Spinal cord (tissue), 10 donors: ENCODE data around the gene HKDC1. TPM values are rescaled to one million over a fixed set of nuclear protein-coding genes. Genes with fewer than 3 reads are reported as not detected.
"Not testable (repeated sequence)": the region's sequence is repeated elsewhere in the genome, so short reads cannot be mapped to it uniquely, and the experiment has no call there.

Experiments used
- DNase-seq, 6 donors: peaks; one replicate each; pipeline versions ENCODE4 v3.0.0 to v3.0.0-alpha.2; 2013 to 2015; ENCODE audit warnings: low spot score in 6 of 6, low read depth in 4 of 6
- H3K27ac ChIP-seq: one replicate; pipeline ENCODE4 v1.5.1; 2013; ENCODE audit warnings: low read depth, low read length, control low read depth
- H3K27me3 ChIP-seq: one replicate; pipeline ENCODE4 v1.6.1; 2013; ENCODE audit warnings: low read length; ENCODE audit not compliant: control insufficient read depth, insufficient read depth
- H3K36me3 ChIP-seq: one replicate; pipeline ENCODE4 v1.6.1; 2013; ENCODE audit warnings: low read length; ENCODE audit not compliant: control insufficient read depth, insufficient read depth
- H3K4me1 ChIP-seq: one replicate; pipeline ENCODE4 v1.6.1; 2013; ENCODE audit warnings: low read length; ENCODE audit not compliant: control insufficient read depth, insufficient read depth
- H3K4me3 ChIP-seq: one replicate; pipeline ENCODE4 v1.5.1; 2013; ENCODE audit warnings: low read depth, low read length, control low read depth
- H3K9me3 ChIP-seq: one replicate; pipeline ENCODE4 v1.6.1; 2013; ENCODE audit warnings: low read length; ENCODE audit not compliant: control insufficient read depth, insufficient read depth
- WGBS: methylation state at CpG from one replicate; pipeline ENCODE4 v1.1.5; 2013; ENCODE audit warnings: missing lambda C conversion rate; ENCODE audit not compliant: insufficient coverage; 5-methylcytosine and 5-hydroxymethylcytosine counted together
- long read RNA-seq, 4 donors: transcript quantifications; one replicate each; lab custom pipeline, GENCODE V29; 2026
- polyA plus RNA-seq, 2 donors: library from polyadenylated mRNA; unstranded; fragments of 120-200 nt; gene quantifications; one replicate each; pipeline ENCODE4 v1.2.1, GENCODE V29; 2013; ENCODE audit not compliant: insufficient read length in 2 of 2
- total RNA-seq, 2 donors: library from RNA; depleted of rRNA in 1 of 2; stranded (reverse); fragments of 120-200 nt in 1 of 2; fragments of >200 nt in 1 of 2; gene quantifications; one replicate each; pipeline versions ENCODE4 v1.2.3 to v1.2.4, GENCODE V29; 2013 to 2014
- donor health status: healthy.

The HKDC1 gene
- 1 to 10 TPM in 1 of 2 donors, under 1 TPM in 1; 0.89 to 1.5 TPM for total RNA-seq
- polyA plus RNA-seq = 1 to 10 TPM; 1.9 to 2.2 TPM
- long read RNA-seq, donor 1 = 0 reads
- long read RNA-seq, donor 2 = 0 reads
- long read RNA-seq, donor 3 = 0 reads
- long read RNA-seq, donor 4 = 0 reads

- Histone ChIP-seq H3K4me3 (no peak within 1 kb of the TSS), H3K4me1 (peaks cover 5% of the 10 kb centered on the region), H3K9me3 (no peaks in the 10 kb centered on the region), H3K27me3 (no peaks in the 10 kb centered on the region), H3K27ac (no peak within 1 kb of the TSS), H3K36me3 (no peaks in the 10 kb centered on the region)
- 55% methylated on average over 7 of the region's 8 CpGs for WGBS
- peak in 4 of 6 donors; percentile 21 to 77 (median 38) for DNase-seq
Observed at GRCh38 chr10:69220041-69220451, at the start of gene HKDC1. Gene HKDC1, plus strand, starts transcription at chr10:69220332. Its CDS starts 104 bp downstream, at chr10:69220436.

- no CpG with 5 or more reads among the region's 3 CpGs for WGBS
- H3K4me1 ChIP-seq = no peaks in the 10 kb centered on the region
- no peak overlapping the region for H3K27ac ChIP-seq
- H3K4me3 ChIP-seq = no peak overlapping the region
- no peaks in the 10 kb centered on the region for H3K9me3 ChIP-seq
- no peak for DNase-seq
- peaks cover 17% of the 10 kb centered on the region for H3K36me3 ChIP-seq
- H3K27me3 ChIP-seq = no peaks in the 10 kb centered on the region
Observed at GRCh38 chr10:69172241-69172982, 47.7 kb upstream of the HKDC1 start.

GRCh38 chr10:69175326-69175725 is 44.8 kb upstream of the HKDC1 start:
- not testable (repeated sequence) for H3K9me3 ChIP-seq, H3K27ac ChIP-seq, H3K27me3 ChIP-seq, H3K4me3 ChIP-seq, H3K4me1 ChIP-seq, DNase-seq
- peaks cover 10% of the 10 kb centered on the region for H3K36me3 ChIP-seq
- 77% methylated on average over 4 of the region's 4 CpGs for WGBS

GRCh38 chr10:69176823-69177222 is 43.3 kb upstream of the HKDC1 start:
- H3K4me1 ChIP-seq = peaks cover 6% of the 10 kb centered on the region
- H3K36me3 ChIP-seq = peaks cover 11% of the 10 kb centered on the region
- no peak overlapping the region for H3K27ac ChIP-seq
- DNase-seq = no peak
- no peaks in the 10 kb centered on the region for H3K9me3 ChIP-seq
- H3K4me3 ChIP-seq = no peak overlapping the region
- no peaks in the 10 kb centered on the region for H3K27me3 ChIP-seq
- no CpG with 5 or more reads among the region's 2 CpGs for WGBS

- no peak overlapping the region for H3K27ac ChIP-seq
- no peak for DNase-seq
Observed at GRCh38 chr10:69179089-69179742, 40.9 kb upstream of the HKDC1 start.

GRCh38 chr10:69179743-69180524 is 40.2 kb upstream of the HKDC1 start, which contains the start of gene SUPV3L1:
Gene SUPV3L1, plus strand, starts transcription at chr10:69180234. Its CDS starts 58 bp downstream, at chr10:69180292.
- Histone ChIP-seq H3K4me3 (peak within 1 kb of the TSS; percentile 99), H3K36me3 (peaks cover 15% of the 10 kb centered on the region), H3K9me3 (no peaks in the 10 kb centered on the region), H3K27me3 (no peaks in the 10 kb centered on the region), H3K27ac (peak within 1 kb of the TSS; percentile 96), H3K4me1 (peaks cover 6% of the 10 kb centered on the region)
- WGBS = under 1% methylated on average over 37 of the region's 44 CpGs
- peak; percentile 91 to 99 (median 94) for DNase-seq

More at GRCh38 chr10:69179089-69179742, 40.9 kb upstream of the HKDC1 start:
- H3K36me3 ChIP-seq = peaks cover 12% of the 10 kb centered on the region
- H3K4me3 ChIP-seq = peak overlapping the region; percentile 99
- 37% methylated on average over 15 of the region's 21 CpGs for WGBS
- no peaks in the 10 kb centered on the region for H3K9me3 ChIP-seq
- no peaks in the 10 kb centered on the region for H3K27me3 ChIP-seq
- H3K4me1 ChIP-seq = peaks cover 6% of the 10 kb centered on the region

- peaks cover 6% of the 10 kb centered on the region for H3K4me1 ChIP-seq
- 9% methylated on average over 20 of the region's 29 CpGs for WGBS
- DNase-seq = no peak
- no peaks in the 10 kb centered on the region for H3K27me3 ChIP-seq
- peak overlapping the region; percentile 99 for H3K4me3 ChIP-seq
- H3K9me3 ChIP-seq = no peaks in the 10 kb centered on the region
- H3K36me3 ChIP-seq = peaks cover 19% of the 10 kb centered on the region
- peak overlapping the region; percentile 96 for H3K27ac ChIP-seq
Observed at GRCh38 chr10:69180525-69181204, 39.5 kb upstream of the HKDC1 start.

- Histone ChIP-seq H3K9me3 (no peaks in the 10 kb centered on the region), H3K4me1 (peaks cover 6% of the 10 kb centered on the region), H3K27ac (no peak overlapping the region), H3K27me3 (no peaks in the 10 kb centered on the region), H3K4me3 (no peak overlapping the region), H3K36me3 (peaks cover 23% of the 10 kb centered on the region)
- WGBS = 71% methylated on average over 1 of the region's 1 CpG
- no peak for DNase-seq
Observed at GRCh38 chr10:69181433-69181832, 38.7 kb upstream of the HKDC1 start.

GRCh38 chr10:69182005-69182404 is 38.1 kb upstream of the HKDC1 start:
- no peak for DNase-seq
- H3K4me1 ChIP-seq = peaks cover 6% of the 10 kb centered on the region
- H3K36me3 ChIP-seq = peaks cover 23% of the 10 kb centered on the region
- no CpG with 5 or more reads among the region's 4 CpGs for WGBS
- H3K4me3 ChIP-seq = no peak overlapping the region
- H3K27me3 ChIP-seq = no peaks in the 10 kb centered on the region
- H3K27ac ChIP-seq = no peak overlapping the region
- H3K9me3 ChIP-seq = no peaks in the 10 kb centered on the region
